Natural killer cell (primary cell): ENCODE data around the gene BSN. TPM values are rescaled to one million over a fixed set of nuclear protein-coding genes. Genes with fewer than 3 reads are reported as not detected.

ENCODE experiments used
- ATAC-seq, 3 donors: fragments of 150-1000 bp in 2 of 3; fragments of 200-7000 bp in 1 of 3; cut with Tn5 transposase; 1 replicate in 1 of 3; 2 replicates in 2 of 3; pipeline ENCODE4 v1.10.0; 2021; ENCODE audit warnings: mild to moderate bottlenecking in 2 of 3, moderate library complexity in 2 of 3
- DNase-seq, 2 donors: peaks; one replicate each; pipeline versions ENCODE4 v3.0.0 to v3.0.0-alpha.2; 2013 to 2021; ENCODE audit warnings: mixed read lengths in 1 of 2
- H3K27ac ChIP-seq: one replicate; pipeline ENCODE4 v1.5.1; 2013; ENCODE audit warnings: mild to moderate bottlenecking, low read length
- H3K27me3 ChIP-seq: one replicate; pipeline ENCODE4 v1.6.1; 2013; ENCODE audit warnings: low read length; ENCODE audit not compliant: control insufficient read depth, insufficient read depth
- H3K36me3 ChIP-seq: one replicate; pipeline ENCODE4 v1.6.1; 2013; ENCODE audit warnings: low read length; ENCODE audit not compliant: control insufficient read depth, insufficient read depth
- H3K4me1 ChIP-seq: one replicate; pipeline ENCODE4 v1.6.1; 2013; ENCODE audit warnings: low read length; ENCODE audit not compliant: control insufficient read depth, insufficient read depth
- H3K4me3 ChIP-seq: one replicate; pipeline ENCODE4 v1.5.1; 2013; ENCODE audit warnings: low read length
- H3K9me3 ChIP-seq: one replicate; pipeline ENCODE4 v1.6.1; 2013; ENCODE audit warnings: low read length; ENCODE audit not compliant: control insufficient read depth, insufficient read depth
- H3K27ac Mint-ChIP-seq, 2 donors: one replicate each; pipeline ENCODE4 v1.8.0; 2022; ENCODE audit warnings: mild to moderate bottlenecking in 2 of 2, mixed read lengths in 2 of 2, moderate library complexity in 1 of 2
- H3K27me3 Mint-ChIP-seq, 2 donors: one replicate each; pipeline ENCODE4 v1.8.0; 2022; ENCODE audit warnings: low read depth in 2 of 2, mixed read lengths in 2 of 2
- H3K36me3 Mint-ChIP-seq: one replicate; pipeline ENCODE4 v1.8.0; 2022; ENCODE audit warnings: mixed read lengths
- H3K4me1 Mint-ChIP-seq, 2 donors: one replicate each; pipeline ENCODE4 v1.8.0; 2022; ENCODE audit warnings: mixed read lengths in 2 of 2
- H3K4me3 Mint-ChIP-seq: one replicate; pipeline ENCODE4 v1.8.0; 2022; ENCODE audit warnings: mild to moderate bottlenecking, moderate library complexity, mixed read lengths
- H3K9me3 Mint-ChIP-seq, 2 donors: one replicate each; pipeline ENCODE4 v1.8.0; 2022; ENCODE audit warnings: mixed read lengths in 2 of 2
- WGBS: methylation state at CpG from one replicate; pipeline ENCODE4 v1.1.7; 2013; ENCODE audit warnings: missing lambda C conversion rate; ENCODE audit not compliant: insufficient coverage; 5-methylcytosine and 5-hydroxymethylcytosine counted together
- intact Hi-C: fragments of 100-400 bp; cut with micrococcal nuclease; formaldehyde crosslinking; loops from one replicate; pipeline ENCODE4 v1.14.2; 2022
- total RNA-seq, 4 donors: library from RNA; stranded (reverse); fragments of 120-200 nt in 1 of 4; gene quantifications; one replicate each; pipeline versions ENCODE4 v1.2.3 to v1.2.4, GENCODE V29; 2013 to 2022
- TF ChIP-seq, protein P1 (sequence below): fragments of 200-600 bp; IDR thresholded peaks from one replicate; pipeline ENCODE4 v1.8.0; 2022; ENCODE audit warnings: antibody characterized with exemption

BSN gene
- total RNA-seq, 3 donors from 2014 or later (not counting 1 experiment from before 2014, with no cell fraction given), result 0.33 to 0.41 (median 0.35) TPM

DNA sequence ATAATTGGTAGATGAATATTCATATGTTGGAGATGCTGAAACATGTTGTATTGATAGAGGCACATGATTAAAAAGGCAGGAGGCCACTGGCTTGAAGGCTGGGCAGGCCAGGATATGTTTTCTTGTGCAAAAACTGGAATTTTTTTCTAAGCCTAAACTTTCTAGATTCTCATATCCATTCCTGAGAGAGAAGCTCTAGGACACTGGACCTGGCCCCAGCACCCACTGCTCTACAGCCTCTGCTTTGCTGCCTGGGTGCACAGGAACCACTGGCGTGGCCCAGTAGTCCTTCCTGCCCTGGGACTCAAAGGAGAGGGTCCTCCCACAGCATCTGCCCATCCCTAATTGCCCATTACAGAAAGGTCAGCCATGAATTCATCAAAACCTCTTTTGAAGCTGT, 61.8 kb downstream of the BSN start:
- Mint-ChIP-seq H3K27me3 (peaks cover 2 to 7% of the 10 kb centered on the region in 2 donors), H3K36me3 (no peaks in the 10 kb centered on the region), H3K27ac (no peak overlapping the region), H3K4me3 (no peak overlapping the region), H3K4me1 (no peaks in the 10 kb centered on the region), H3K9me3 (no peaks in the 10 kb centered on the region)
- Histone ChIP-seq H3K9me3 (no peaks in the 10 kb centered on the region), H3K36me3 (no peaks in the 10 kb centered on the region), H3K4me3 (no peak overlapping the region), H3K4me1 (no peaks in the 10 kb centered on the region), H3K27ac (no peak overlapping the region), H3K27me3 (no peaks in the 10 kb centered on the region)
- DNase-seq (no peak), ATAC-seq (no peak)
- WGBS, result 74% methylated on average over 1 of the region's 1 CpG
- intact Hi-C loops, result no loop called here
- TF ChIP-seq, protein P1, sequence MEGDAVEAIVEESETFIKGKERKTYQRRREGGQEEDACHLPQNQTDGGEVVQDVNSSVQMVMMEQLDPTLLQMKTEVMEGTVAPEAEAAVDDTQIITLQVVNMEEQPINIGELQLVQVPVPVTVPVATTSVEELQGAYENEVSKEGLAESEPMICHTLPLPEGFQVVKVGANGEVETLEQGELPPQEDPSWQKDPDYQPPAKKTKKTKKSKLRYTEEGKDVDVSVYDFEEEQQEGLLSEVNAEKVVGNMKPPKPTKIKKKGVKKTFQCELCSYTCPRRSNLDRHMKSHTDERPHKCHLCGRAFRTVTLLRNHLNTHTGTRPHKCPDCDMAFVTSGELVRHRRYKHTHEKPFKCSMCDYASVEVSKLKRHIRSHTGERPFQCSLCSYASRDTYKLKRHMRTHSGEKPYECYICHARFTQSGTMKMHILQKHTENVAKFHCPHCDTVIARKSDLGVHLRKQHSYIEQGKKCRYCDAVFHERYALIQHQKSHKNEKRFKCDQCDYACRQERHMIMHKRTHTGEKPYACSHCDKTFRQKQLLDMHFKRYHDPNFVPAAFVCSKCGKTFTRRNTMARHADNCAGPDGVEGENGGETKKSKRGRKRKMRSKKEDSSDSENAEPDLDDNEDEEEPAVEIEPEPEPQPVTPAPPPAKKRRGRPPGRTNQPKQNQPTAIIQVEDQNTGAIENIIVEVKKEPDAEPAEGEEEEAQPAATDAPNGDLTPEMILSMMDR, result no peak

DNA sequence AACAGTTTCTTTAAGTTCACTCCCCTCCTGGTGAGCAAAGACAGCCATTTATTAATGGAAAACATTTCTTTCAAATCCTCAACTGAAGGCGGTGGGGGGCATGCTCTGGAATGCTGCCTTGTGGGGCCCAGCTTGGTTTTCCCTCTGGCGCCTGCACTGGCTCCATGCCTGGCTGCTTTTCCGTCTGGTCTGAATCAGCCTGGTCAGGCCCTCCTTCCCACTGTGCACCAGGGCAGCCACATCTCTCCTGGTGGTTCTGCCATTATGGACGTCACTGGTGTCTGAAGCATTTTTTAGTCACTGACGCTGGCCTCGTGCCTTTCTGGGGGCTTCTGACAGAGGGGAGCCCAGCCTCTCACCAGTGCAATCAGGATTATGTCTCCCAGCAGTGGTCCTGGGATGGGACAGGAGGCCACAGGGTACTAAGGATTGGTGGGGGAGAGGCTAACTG, 62.2 kb downstream of the BSN start:
- DNase-seq (no peak), ATAC-seq (no peak)
- Mint-ChIP-seq H3K4me1 (no peaks in the 10 kb centered on the region), H3K9me3 (no peaks in the 10 kb centered on the region), H3K27ac (no peak overlapping the region), H3K4me3 (no peak overlapping the region), H3K27me3 (peaks cover 7 to 10% of the 10 kb centered on the region in 2 donors), H3K36me3 (no peaks in the 10 kb centered on the region)
- whole genome bisulfite sequencing, result 86% methylated on average over 6 of the region's 6 CpGs
- H3K27me3 ChIP-seq, result no peaks in the 10 kb centered on the region
- H3K4me3 ChIP-seq, result no peak overlapping the region
- H3K36me3 ChIP-seq, result no peaks in the 10 kb centered on the region
- no peak overlapping the region for H3K27ac ChIP-seq
- TF ChIP-seq, protein P1, result no peak
- intact Hi-C loops, result no loop called here
- H3K4me1 ChIP-seq, result no peaks in the 10 kb centered on the region
- H3K9me3 ChIP-seq, result no peaks in the 10 kb centered on the region

DNA sequence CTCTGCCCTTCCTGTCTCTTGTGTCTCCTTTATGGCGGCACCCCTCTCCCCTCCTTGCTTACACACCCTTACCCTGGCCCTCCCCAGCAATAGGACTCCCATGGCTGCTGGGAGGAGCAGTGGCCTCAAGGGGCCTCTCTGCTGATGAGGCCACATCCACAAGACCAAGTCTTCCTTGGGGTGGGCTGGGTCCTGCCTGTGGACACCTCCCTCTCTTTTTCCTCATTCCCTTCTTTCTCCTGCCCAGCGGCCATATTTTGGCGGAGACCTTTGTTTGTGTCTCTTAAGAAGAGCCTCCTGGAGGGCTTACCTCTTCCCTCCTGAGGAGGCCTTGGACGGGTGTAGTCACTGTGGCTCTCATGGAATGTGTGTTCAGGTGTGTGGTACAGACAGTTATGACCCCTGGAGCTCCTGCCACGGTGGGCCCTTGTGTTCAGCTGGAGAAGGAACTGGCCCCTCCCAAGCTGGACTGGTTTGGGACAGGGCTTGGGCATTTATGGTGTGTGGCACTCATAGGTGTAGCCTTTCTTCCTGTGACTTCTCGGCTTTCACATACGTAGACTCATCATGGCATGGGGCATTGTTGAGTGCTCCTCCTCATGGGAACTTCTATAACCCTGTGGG, 63.2 kb downstream of the BSN start:
- Histone ChIP-seq H3K9me3 (no peaks in the 10 kb centered on the region), H3K36me3 (no peaks in the 10 kb centered on the region), H3K27ac (no peak overlapping the region), H3K4me3 (no peak overlapping the region), H3K4me1 (no peaks in the 10 kb centered on the region), H3K27me3 (no peaks in the 10 kb centered on the region)
- DNase-seq (no peak), ATAC-seq (no peak)
- 86% methylated on average over 7 of the region's 7 CpGs for WGBS
- Mint-ChIP-seq H3K36me3 (no peaks in the 10 kb centered on the region), H3K27ac (no peak overlapping the region), H3K27me3 (peaks cover 10% of the 10 kb centered on the region in 2 donors), H3K9me3 (no peaks in the 10 kb centered on the region), H3K4me1 (no peaks in the 10 kb centered on the region), H3K4me3 (no peak overlapping the region)
- TF ChIP-seq, protein P1, result no peak
- intact Hi-C loops, result no loop called here

DNA sequence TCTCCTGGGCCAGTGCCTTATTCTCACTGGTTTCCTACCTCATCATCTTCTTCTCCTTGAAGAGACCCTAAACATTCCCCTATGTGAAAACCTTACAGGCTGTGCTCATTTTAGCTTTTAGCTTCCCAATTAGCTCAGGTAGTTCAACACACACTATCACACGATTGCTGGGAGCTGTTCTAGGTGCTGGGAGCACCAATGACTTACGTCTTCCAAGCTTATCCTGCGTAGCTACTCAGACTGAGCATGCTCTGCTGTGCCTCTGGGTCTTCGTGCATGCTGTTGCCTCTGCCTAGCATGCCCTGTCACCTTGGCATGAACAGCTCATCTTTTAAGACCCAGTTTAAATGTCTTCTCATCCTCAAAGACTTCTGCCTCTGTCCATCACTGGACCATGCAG, 64.1 kb downstream of the BSN start:
- intact Hi-C loops, result no loop called here
- H3K27ac Mint-ChIP-seq, result no peak overlapping the region

More for the DNA sequence above, 64.1 kb downstream of the BSN start:
- Histone ChIP-seq H3K27ac (no peak overlapping the region), H3K4me1 (no peaks in the 10 kb centered on the region), H3K4me3 (no peak overlapping the region), H3K27me3 (no peaks in the 10 kb centered on the region), H3K9me3 (no peaks in the 10 kb centered on the region), H3K36me3 (no peaks in the 10 kb centered on the region)
- WGBS, result 79% methylated on average over 4 of the region's 4 CpGs
- Mint-ChIP-seq H3K4me3 (no peak overlapping the region), H3K27me3 (peaks cover 10% of the 10 kb centered on the region in 2 donors), H3K36me3 (no peaks in the 10 kb centered on the region), H3K4me1 (no peaks in the 10 kb centered on the region), H3K9me3 (no peaks in the 10 kb centered on the region)
- no peak for ATAC-seq
- no peak for DNase-seq
- TF ChIP-seq, protein P1, result no peak
